Breast epithelium (tissue), 4 donors: ENCODE measurements around the gene PPFIA1. TPM values are rescaled to one million over a fixed set of nuclear protein-coding genes. Genes with fewer than 3 reads are reported as not detected.

Experiments
- DNase-seq, 2 donors: peaks; one replicate each; pipeline ENCODE4 v3.0.0-alpha.2; 2019; ENCODE audit warnings: low spot score in 2 of 2
- H3K27ac ChIP-seq, 2 donors: fragments of 200-600 bp; sonication (generic) in 1 of 2; one replicate each; pipeline ENCODE4 v1.5.1; 2016 to 2019; ENCODE audit warnings: mild to moderate bottlenecking in 1 of 2
- H3K27me3 ChIP-seq, 2 donors: fragments of 200-600 bp; sonication (generic) in 1 of 2; one replicate each; pipeline versions ENCODE4 v1.5.1 to v1.6.0; 2017 to 2019; ENCODE audit warnings: control low read depth in 1 of 2, mild to moderate bottlenecking in 1 of 2
- H3K36me3 ChIP-seq: fragments of 200-600 bp; one replicate; pipeline ENCODE4 v1.5.1; 2019
- H3K4me1 ChIP-seq, 2 donors: fragments of 200-600 bp; sonication (generic); one replicate each; pipeline ENCODE4 v1.5.1; 2016 to 2019; ENCODE audit warnings: control low read depth in 1 of 2
- H3K4me3 ChIP-seq, 3 donors: fragments of 200-600 bp; sonication (generic); 1 replicate in 2 of 3; 2 replicates in 1 of 3; pipeline ENCODE4 v1.5.1; 2016 to 2019; ENCODE audit warnings: mild to moderate bottlenecking in 3 of 3, moderate library complexity in 2 of 3
- H3K9me3 ChIP-seq, 2 donors: fragments of 200-600 bp; sonication (generic) in 1 of 2; one replicate each; pipeline ENCODE4 v1.5.1; 2016 to 2019; ENCODE audit warnings: control low read depth in 1 of 2
- POLR2A ChIP-seq: fragments of 450-650 bp; IDR thresholded peaks from one replicate; pipeline ENCODE4 v1.6.1; 2016; ENCODE audit warnings: antibody characterized with exemption, mild to moderate bottlenecking, moderate library complexity
- POLR2AphosphoS5 ChIP-seq, 3 donors: sonication (generic); formaldehyde crosslinking; IDR thresholded peaks; one replicate each; pipeline ENCODE4 v1.6.1; 2017; ENCODE audit warnings: antibody characterized with exemption in 3 of 3
- intact Hi-C: fragments of 100-400 bp; cut with DNase I; formaldehyde crosslinking; loops from one replicate; pipeline ENCODE4 v1.15.1; 2023; ENCODE audit warnings: low total_unique reads
- total RNA-seq, 3 donors: library from RNA; depleted of rRNA; stranded (reverse); fragments of >200 nt; gene quantifications; one replicate each; pipeline ENCODE4 v1.1.0, GENCODE V29; 2016
- TF ChIP-seq, protein P1 (sequence below), 3 donors: fragments of 450-650 bp; IDR thresholded peaks; one replicate each; pipeline ENCODE4 v1.5.1; 2016 to 2017; ENCODE audit warnings: antibody characterized with exemption in 3 of 3, mild to moderate bottlenecking in 3 of 3, moderate library complexity in 3 of 3

Gene PPFIA1
- total RNA-seq, 3 donors from 2014 or later: 52.2 to 80.8 (median 78.0) TPM

DNA sequence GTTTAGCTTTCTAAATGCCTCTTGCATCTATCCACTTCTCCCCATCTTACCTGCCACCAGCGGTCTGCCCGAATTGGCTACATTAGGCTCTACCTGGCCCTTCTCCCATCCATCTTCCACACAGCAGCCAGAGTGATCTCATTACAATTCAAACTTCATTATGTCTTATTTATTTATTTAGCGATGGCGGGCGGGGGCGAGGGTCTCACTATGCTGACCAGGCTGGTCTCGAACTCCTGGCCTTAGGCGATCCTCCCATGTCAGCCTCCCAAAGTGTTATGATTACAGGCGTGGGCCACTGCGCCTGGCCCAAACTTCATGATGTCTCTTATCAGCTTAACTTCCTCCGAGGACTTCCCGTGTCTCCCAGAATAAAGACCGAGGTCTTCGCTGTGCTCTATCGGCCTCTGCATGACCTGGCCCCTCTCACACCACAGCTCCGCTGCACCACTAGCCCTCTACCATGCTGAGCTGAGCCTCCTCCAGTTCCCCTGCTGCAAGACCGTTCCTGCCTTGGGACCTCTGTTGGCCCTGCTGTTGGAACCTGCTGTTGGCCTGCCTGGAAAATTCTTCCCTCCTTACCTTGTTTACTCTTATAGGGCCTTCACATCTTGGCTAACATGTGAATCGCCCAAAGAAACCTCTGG is 127.0 kb downstream of the PPFIA1 start:
- TF ChIP-seq, protein P1, sequence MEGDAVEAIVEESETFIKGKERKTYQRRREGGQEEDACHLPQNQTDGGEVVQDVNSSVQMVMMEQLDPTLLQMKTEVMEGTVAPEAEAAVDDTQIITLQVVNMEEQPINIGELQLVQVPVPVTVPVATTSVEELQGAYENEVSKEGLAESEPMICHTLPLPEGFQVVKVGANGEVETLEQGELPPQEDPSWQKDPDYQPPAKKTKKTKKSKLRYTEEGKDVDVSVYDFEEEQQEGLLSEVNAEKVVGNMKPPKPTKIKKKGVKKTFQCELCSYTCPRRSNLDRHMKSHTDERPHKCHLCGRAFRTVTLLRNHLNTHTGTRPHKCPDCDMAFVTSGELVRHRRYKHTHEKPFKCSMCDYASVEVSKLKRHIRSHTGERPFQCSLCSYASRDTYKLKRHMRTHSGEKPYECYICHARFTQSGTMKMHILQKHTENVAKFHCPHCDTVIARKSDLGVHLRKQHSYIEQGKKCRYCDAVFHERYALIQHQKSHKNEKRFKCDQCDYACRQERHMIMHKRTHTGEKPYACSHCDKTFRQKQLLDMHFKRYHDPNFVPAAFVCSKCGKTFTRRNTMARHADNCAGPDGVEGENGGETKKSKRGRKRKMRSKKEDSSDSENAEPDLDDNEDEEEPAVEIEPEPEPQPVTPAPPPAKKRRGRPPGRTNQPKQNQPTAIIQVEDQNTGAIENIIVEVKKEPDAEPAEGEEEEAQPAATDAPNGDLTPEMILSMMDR (IDR thresholded peaks at IDR 0.05): no peak
- no peak for TF ChIP-seq POLR2AphosphoS5 (IDR thresholded peaks at IDR 0.05)
- TF ChIP-seq POLR2A: no peak
- H3K27me3 ChIP-seq: no peaks in the 10 kb centered on the region
- no peaks in the 10 kb centered on the region for H3K9me3 ChIP-seq
- peak overlapping the region; percentile 95 for H3K27ac ChIP-seq
- DNase-seq: no peak
- H3K36me3 ChIP-seq: no peaks in the 10 kb centered on the region
- H3K4me3 ChIP-seq: peak overlapping the region; percentile 96 to 99 (median 97)
- H3K4me1 ChIP-seq: peaks cover 0 to 12% of the 10 kb centered on the region in 2 donors
- intact Hi-C loops: no loop called here

DNA sequence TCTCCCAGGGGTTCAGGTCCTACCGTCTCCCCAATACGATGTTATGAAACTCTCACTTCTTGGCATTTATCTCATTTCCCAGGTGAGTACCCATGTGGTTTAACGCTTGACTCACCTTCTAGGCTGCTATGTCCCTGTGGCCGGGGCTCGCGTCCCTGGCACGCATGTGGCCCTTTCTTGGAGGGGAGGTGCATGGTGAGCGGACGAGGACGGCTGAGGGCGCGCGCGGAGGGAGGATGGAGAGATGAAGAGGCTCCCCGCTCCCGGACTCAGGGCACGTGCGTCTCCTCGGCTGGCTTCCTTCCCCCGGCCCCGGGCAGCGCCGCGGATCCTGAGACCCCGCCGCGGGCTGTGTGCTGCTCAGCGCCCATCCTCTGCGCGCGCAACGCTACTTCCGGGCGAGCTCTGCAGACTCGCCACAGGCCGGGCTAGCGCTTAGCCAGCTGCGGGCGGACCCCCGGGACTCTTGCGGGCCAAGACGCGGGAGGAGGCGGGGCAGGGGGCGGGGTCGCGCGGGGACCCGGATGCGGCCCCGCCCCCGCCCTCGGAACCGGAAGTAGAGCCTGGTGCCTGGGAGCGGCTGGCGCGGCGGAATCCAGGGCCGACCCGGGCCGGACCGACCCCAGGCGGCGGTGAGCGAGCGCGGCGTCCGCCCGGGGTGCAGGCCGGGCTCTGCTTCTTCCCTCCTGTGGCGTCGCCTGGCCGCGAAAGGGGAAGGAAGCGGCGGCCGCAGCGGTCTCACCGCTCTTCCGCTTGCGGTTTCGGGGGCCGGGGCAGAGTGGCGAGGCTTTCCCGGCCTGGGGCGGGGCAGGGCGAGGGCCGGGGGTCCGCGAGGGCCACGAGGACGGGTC is 127.7 kb downstream of the PPFIA1 start, which contains the start of gene CTTN:
CTTN (plus strand) TSS at position 547 of the 851 bp plus-strand sequence. CDS start 8,769 bp downstream, outside the sequence.
- TF ChIP-seq, protein P1 (IDR thresholded peaks at IDR 0.05): no peak
- TF ChIP-seq POLR2AphosphoS5 (IDR thresholded peaks at IDR 0.05) (peak in 2 of 3 donors; percentile 44 to 52), POLR2A (peak; percentile 21)
- intact Hi-C loops: no loop called here
- Histone ChIP-seq H3K36me3 (no peaks in the 10 kb centered on the region), H3K4me3 (peak within 1 kb of the TSS; percentile 96 to 99 (median 97)), H3K27ac (peak within 1 kb of the TSS; percentile 95), H3K4me1 (peaks cover 0 to 12% of the 10 kb centered on the region in 2 donors), H3K9me3 (no peaks in the 10 kb centered on the region), H3K27me3 (no peaks in the 10 kb centered on the region)
- peak; percentile 64 to 79 for DNase-seq

DNA sequence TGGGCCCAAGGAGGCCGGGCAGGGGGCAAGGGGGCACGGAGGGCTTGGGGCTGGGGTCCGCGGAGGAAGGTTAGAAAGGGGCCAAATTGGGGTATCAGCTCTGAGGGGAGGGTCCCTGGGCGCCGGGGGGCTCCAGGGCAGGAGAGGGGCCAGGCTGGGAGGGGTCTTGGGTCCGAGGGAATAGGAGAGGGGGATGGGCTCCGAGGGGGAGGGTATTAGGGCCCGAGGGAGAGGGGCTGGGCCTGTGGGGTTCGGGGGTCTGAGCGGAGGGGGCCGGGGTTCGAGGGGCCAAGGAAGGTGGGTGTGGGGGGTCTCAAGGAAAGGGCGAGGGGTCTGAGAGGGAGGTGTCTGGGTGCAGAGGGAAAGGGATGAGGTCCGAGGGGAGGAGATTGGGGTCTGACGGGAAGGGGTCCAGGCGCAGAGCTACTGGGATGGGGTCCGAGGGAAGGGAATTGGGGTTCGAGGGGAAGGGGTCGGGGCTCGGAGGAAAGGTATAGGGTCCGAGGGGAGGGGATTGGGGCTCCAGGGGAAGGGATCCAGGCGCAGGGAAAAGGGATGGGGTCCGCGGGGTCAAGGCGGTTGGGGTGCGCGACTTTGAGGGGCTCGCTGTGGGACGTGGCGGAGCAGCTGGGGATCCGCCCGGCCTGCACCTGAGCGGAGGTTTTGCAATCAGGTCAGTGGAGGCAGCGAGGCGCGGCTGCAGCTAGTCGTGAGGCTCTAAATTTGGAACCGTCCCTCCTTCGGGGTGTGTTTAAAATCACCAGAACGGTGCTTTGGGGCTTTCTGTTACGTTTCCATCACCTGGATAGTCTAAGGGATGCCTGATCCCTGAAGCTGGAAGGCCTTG is 128.6 kb downstream of the PPFIA1 start:
- Histone ChIP-seq H3K27ac (peak overlapping the region; percentile 95), H3K9me3 (no peaks in the 10 kb centered on the region), H3K27me3 (no peaks in the 10 kb centered on the region), H3K4me3 (peak overlapping the region; percentile 96 to 99 (median 97)), H3K36me3 (no peaks in the 10 kb centered on the region), H3K4me1 (peaks cover 0 to 12% of the 10 kb centered on the region in 2 donors)
- TF ChIP-seq POLR2AphosphoS5 (IDR thresholded peaks at IDR 0.05): no peak
- TF ChIP-seq, protein P1 (IDR thresholded peaks at IDR 0.05): no peak
- TF ChIP-seq POLR2A: no peak
- intact Hi-C loops: no loop called here
- DNase-seq: no peak

- Histone ChIP-seq H3K36me3 (no peaks in the 10 kb centered on the region), H3K9me3 (no peaks in the 10 kb centered on the region), H3K4me3 (peak overlapping the region; percentile 96 to 99 (median 97)), H3K27ac (peak overlapping the region; percentile 95), H3K4me1 (peaks cover 0 to 12% of the 10 kb centered on the region in 2 donors), H3K27me3 (no peaks in the 10 kb centered on the region)
- intact Hi-C loops: no loop called here
- TF ChIP-seq POLR2AphosphoS5 (IDR thresholded peaks at IDR 0.05) (peak; percentile 51 to 81 (median 63)), POLR2A (peak; percentile 23)
- TF ChIP-seq, protein P1 (IDR thresholded peaks at IDR 0.05): no peak
- DNase-seq: peak; percentile 70 to 78
Observed at GRCh38 chr11:70399681-70400112, 129.2 kb downstream of the PPFIA1 start.
